ENCODE measurements around the gene USP2. TPM values are rescaled to one million over a fixed set of nuclear protein-coding genes. Genes with fewer than 3 reads are reported as not detected.

The USP2 gene
- total RNA-seq, 1 donor from 2014 or later, result 135 TPM

GRCh38 chr11:119419834-119420492 is 38.5 kb upstream of the USP2 start:
- no peaks in the 10 kb centered on the region for H3K9me3 ChIP-seq (replicated peaks)
- no peak overlapping the region for H3K4me3 ChIP-seq
- DNase-seq, result no peak
- H3K36me3 ChIP-seq, result no peaks in the 10 kb centered on the region
- H3K4me1 ChIP-seq, result peaks cover 25% of the 10 kb centered on the region
- no peak overlapping the region for H3K27ac ChIP-seq (replicated peaks)
- no peak for TF ChIP-seq CTCF (IDR thresholded peaks at IDR 0.05; ENCODE audit: borderline replicate concordance)
- H3K27me3 ChIP-seq (ENCODE audit: low read depth), result peaks cover 82% of the 10 kb centered on the region
- intact Hi-C loops (cut with micrococcal nuclease), result no loop called here

- Histone ChIP-seq H3K4me1 (peaks cover 25% of the 10 kb centered on the region), H3K4me3 (no peak overlapping the region), H3K27ac (replicated peaks) (no peak overlapping the region), H3K36me3 (no peaks in the 10 kb centered on the region), H3K9me3 (replicated peaks) (no peaks in the 10 kb centered on the region), H3K27me3 (ENCODE audit: low read depth) (peaks cover 76% of the 10 kb centered on the region)
- no peak for TF ChIP-seq CTCF (IDR thresholded peaks at IDR 0.05; ENCODE audit: borderline replicate concordance)
- no peak for DNase-seq
- intact Hi-C loops (cut with micrococcal nuclease), result no loop called here
Observed at GRCh38 chr11:119419246-119419645, 37.8 kb upstream of the USP2 start.

- TF ChIP-seq CTCF (IDR thresholded peaks at IDR 0.05; ENCODE audit: borderline replicate concordance), result no peak
- peaks cover 25% of the 10 kb centered on the region for H3K4me1 ChIP-seq
- H3K4me3 ChIP-seq, result no peak overlapping the region
- H3K36me3 ChIP-seq, result no peaks in the 10 kb centered on the region
- H3K27ac ChIP-seq (replicated peaks), result no peak overlapping the region
- DNase-seq, result no peak
- H3K9me3 ChIP-seq (replicated peaks), result no peaks in the 10 kb centered on the region
- intact Hi-C loops (cut with micrococcal nuclease), result no loop called here
- H3K27me3 ChIP-seq (ENCODE audit: low read depth), result peaks cover 71% of the 10 kb centered on the region
Observed at GRCh38 chr11:119418759-119419158, 37.3 kb upstream of the USP2 start.

GRCh38 chr11:119417726-119418540 is 36.4 kb upstream of the USP2 start:
- DNase-seq, result no peak
- no peak for TF ChIP-seq CTCF (IDR thresholded peaks at IDR 0.05; ENCODE audit: borderline replicate concordance)
- Histone ChIP-seq H3K27ac (replicated peaks) (no peak overlapping the region), H3K9me3 (replicated peaks) (no peaks in the 10 kb centered on the region), H3K4me3 (no peak overlapping the region), H3K27me3 (ENCODE audit: low read depth) (peaks cover 63% of the 10 kb centered on the region), H3K4me1 (peaks cover 19% of the 10 kb centered on the region), H3K36me3 (no peaks in the 10 kb centered on the region)
- intact Hi-C loops (cut with micrococcal nuclease), result no loop called here

GRCh38 chr11:119416606-119417580 is 35.4 kb upstream of the USP2 start:
- Histone ChIP-seq H3K9me3 (replicated peaks) (no peaks in the 10 kb centered on the region), H3K4me1 (peaks cover 9% of the 10 kb centered on the region), H3K36me3 (no peaks in the 10 kb centered on the region), H3K4me3 (no peak overlapping the region), H3K27ac (replicated peaks) (no peak overlapping the region), H3K27me3 (ENCODE audit: low read depth) (peaks cover 52% of the 10 kb centered on the region)
- intact Hi-C loops (cut with micrococcal nuclease), result no loop called here
- no peak for DNase-seq
- TF ChIP-seq CTCF (IDR thresholded peaks at IDR 0.05; ENCODE audit: borderline replicate concordance), result no peak
